ENCODE measurements around the gene LPGAT1.
"Not testable (repeated sequence)": the region's sequence is repeated elsewhere in the genome, so short reads cannot be mapped to it uniquely, and the experiment has no call there.

The LPGAT1 gene

GRCh38 chr1:211830328-211831142, at the start of gene LPGAT1:
TSS of gene LPGAT1 (minus strand) at chr1:211830763. CDS start at chr1:211829296, 1,467 bp downstream.
- DNase-seq (ENCODE audit: low read depth), result peak; percentile 65

- DNase-seq (ENCODE audit: low read depth), result no peak
Observed at GRCh38 chr1:211879475-211879874, 48.9 kb upstream of the LPGAT1 start.

GRCh38 chr1:211876851-211877590, 46.5 kb upstream of the LPGAT1 start:
- DNase-seq (ENCODE audit: low read depth), result no peak

- no peak for DNase-seq (ENCODE audit: low read depth)
Observed at GRCh38 chr1:211875541-211875940, 45.0 kb upstream of the LPGAT1 start.

- DNase-seq (ENCODE audit: low read depth), result no peak
Observed at GRCh38 chr1:211874521-211875347, 44.2 kb upstream of the LPGAT1 start.

- not testable (repeated sequence) for DNase-seq (ENCODE audit: low read depth)
Observed at GRCh38 chr1:211873731-211874130, 43.2 kb upstream of the LPGAT1 start.

- no peak for DNase-seq (ENCODE audit: low read depth)
Observed at GRCh38 chr1:211870156-211870555, 39.6 kb upstream of the LPGAT1 start.

GRCh38 chr1:211865180-211865579, 34.6 kb upstream of the LPGAT1 start:
- DNase-seq (ENCODE audit: low read depth), result no peak

- DNase-seq (ENCODE audit: low read depth), result no peak
Observed at GRCh38 chr1:211859405-211859804, 28.8 kb upstream of the LPGAT1 start.

- DNase-seq (ENCODE audit: low read depth), result no peak
Observed at GRCh38 chr1:211851174-211851573, 20.6 kb upstream of the LPGAT1 start.

GRCh38 chr1:211843507-211844298, 13.1 kb upstream of the LPGAT1 start:
- no peak for DNase-seq (ENCODE audit: low read depth)

- no peak for DNase-seq (ENCODE audit: low read depth)
Observed at GRCh38 chr1:211843018-211843417, 12.5 kb upstream of the LPGAT1 start.

GRCh38 chr1:211842518-211842917, 12.0 kb upstream of the LPGAT1 start:
- no peak for DNase-seq (ENCODE audit: low read depth)

GRCh38 chr1:211839106-211839505, 8.5 kb upstream of the LPGAT1 start:
- DNase-seq (ENCODE audit: low read depth), result no peak

- no peak for DNase-seq (ENCODE audit: low read depth)
Observed at GRCh38 chr1:211833174-211833820, 2.7 kb upstream of the LPGAT1 start.

GRCh38 chr1:211832661-211833060, 2.1 kb upstream of the LPGAT1 start:
- no peak for DNase-seq (ENCODE audit: low read depth)

GRCh38 chr1:211831558-211832323, 1.2 kb upstream of the LPGAT1 start:
- DNase-seq (ENCODE audit: low read depth), result no peak

- peak; percentile 9 for DNase-seq (ENCODE audit: low read depth)
Observed at GRCh38 chr1:211830055-211830327, 572 bp downstream of the LPGAT1 start.

- no peak for DNase-seq (ENCODE audit: low read depth)
Observed at GRCh38 chr1:211829343-211830054, 1.1 kb downstream of the LPGAT1 start.

Measured in activated T-helper 1 cell treated with Interleukin-2 at 50 U/mL for 16 hours (primary cell).